Measurements from ENCODE around the gene PRKAB2.

DNA sequence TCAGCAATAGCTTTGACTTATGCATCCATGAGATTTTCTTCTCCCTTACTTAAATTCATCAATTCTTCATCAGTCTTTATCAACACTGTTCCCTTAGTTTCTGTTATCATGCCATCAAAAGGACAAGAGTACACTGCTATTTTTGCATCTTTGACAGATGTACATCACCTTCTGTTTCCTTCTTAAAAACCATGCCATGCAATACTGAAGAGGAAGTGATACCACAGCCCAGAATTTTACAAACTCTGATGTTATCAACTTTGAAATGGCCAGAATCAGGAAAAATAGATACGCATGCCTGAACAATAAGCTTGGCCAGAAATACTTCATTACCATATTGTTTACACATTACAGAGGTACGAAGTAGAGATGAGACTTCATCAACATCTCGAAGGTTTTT lies 31.8 kb upstream of the PRKAB2 start:
- TF ChIP-seq, protein P1, sequence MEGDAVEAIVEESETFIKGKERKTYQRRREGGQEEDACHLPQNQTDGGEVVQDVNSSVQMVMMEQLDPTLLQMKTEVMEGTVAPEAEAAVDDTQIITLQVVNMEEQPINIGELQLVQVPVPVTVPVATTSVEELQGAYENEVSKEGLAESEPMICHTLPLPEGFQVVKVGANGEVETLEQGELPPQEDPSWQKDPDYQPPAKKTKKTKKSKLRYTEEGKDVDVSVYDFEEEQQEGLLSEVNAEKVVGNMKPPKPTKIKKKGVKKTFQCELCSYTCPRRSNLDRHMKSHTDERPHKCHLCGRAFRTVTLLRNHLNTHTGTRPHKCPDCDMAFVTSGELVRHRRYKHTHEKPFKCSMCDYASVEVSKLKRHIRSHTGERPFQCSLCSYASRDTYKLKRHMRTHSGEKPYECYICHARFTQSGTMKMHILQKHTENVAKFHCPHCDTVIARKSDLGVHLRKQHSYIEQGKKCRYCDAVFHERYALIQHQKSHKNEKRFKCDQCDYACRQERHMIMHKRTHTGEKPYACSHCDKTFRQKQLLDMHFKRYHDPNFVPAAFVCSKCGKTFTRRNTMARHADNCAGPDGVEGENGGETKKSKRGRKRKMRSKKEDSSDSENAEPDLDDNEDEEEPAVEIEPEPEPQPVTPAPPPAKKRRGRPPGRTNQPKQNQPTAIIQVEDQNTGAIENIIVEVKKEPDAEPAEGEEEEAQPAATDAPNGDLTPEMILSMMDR (IDR thresholded peaks at IDR 0.05; ENCODE audit: low read length), result no peak
- TF ChIP-seq EZH2 (IDR thresholded peaks at IDR 0.05; ENCODE audit: borderline replicate concordance, low read length), result no peak

Data from OCI-LY1 (cell line).